A549 (cell line): ENCODE data around the gene TOE1. TPM values are rescaled to one million over a fixed set of nuclear protein-coding genes. Genes with fewer than 3 reads are reported as not detected.

Experiments
- ATAC-seq, 2 experiments: fragments of 200-7000 bp in 1 of 2; fragments of >200 bp in 1 of 2; cut with Nextera tagmentation in 1 of 2; cut with Tn5 transposase in 1 of 2; 3 replicates each; pipeline versions ENCODE4 v1.8.0 to v1.9.1; 2018 to 2020; ENCODE audit warnings: mild to moderate bottlenecking in 1 of 2, moderate library complexity in 1 of 2
- CTCF ChIA-PET: fragments of 300-600 bp; sonication (Branson Sonifier 250); formaldehyde crosslinking; extraction: SDS; loops from one replicate; lab custom pipeline; 2021; ENCODE audit warnings: antibody characterized with exemption, inconsistent platforms; lab: Yijun Ruan, JAX
- POLR2A ChIA-PET: fragments of 350-600 bp; formaldehyde crosslinking; extraction: SDS; loops from one replicate; lab custom pipeline; 2021; ENCODE audit warnings: antibody characterized with exemption, inconsistent platforms; lab: Yijun Ruan, JAX
- DNase-seq, 2 experiments: peaks; one replicate each; pipeline versions ENCODE4 v3.0.0 to v3.0.0-alpha.2; 2011 to 2016; ENCODE audit warnings: low read depth in 1 of 2, low spot score in 1 of 2
- FAIRE-seq: peaks from 2 replicates; lab custom pipeline; 2011; peaks lifted over from hg19 to GRCh38; lab: Jason Lieb, UNC
- H3K27ac ChIP-seq, 2 experiments: fragments of >200 bp; sonication (Bioruptor Twin); formaldehyde crosslinking; 3 replicates each; pipeline ENCODE4 v1.5.1; 2016 to 2017
- H3K4me1 ChIP-seq: fragments of >200 bp; sonication (Bioruptor Twin); formaldehyde crosslinking; 3 replicates; pipeline ENCODE4 v1.6.1; 2016
- H3K4me2 ChIP-seq: fragments of >200 bp; sonication (Bioruptor Twin); formaldehyde crosslinking; 3 replicates; pipeline ENCODE4 v1.6.1; 2016
- H3K4me3 ChIP-seq: fragments of >200 bp; sonication (Bioruptor Twin); formaldehyde crosslinking; 3 replicates; pipeline ENCODE4 v1.5.1; 2016
- H3K9me3 ChIP-seq: fragments of >200 bp; sonication (Bioruptor Twin); formaldehyde crosslinking; 3 replicates; pipeline ENCODE4 v1.6.1; 2016
- ATOH8 ChIP-seq: fragments of 250-450 bp; sonication (Bioruptor Pico); IDR thresholded peaks from 2 replicates; pipeline ENCODE4 v1.5.0; 2020; ENCODE audit warnings: low read depth, mild to moderate bottlenecking, moderate library complexity
- BCL3 ChIP-seq: fragments of >200 bp; sonication (Bioruptor Twin); formaldehyde crosslinking; IDR thresholded peaks from 3 replicates; pipeline ENCODE4 v1.6.1; 2016
- CBX2 ChIP-seq: fragments of 200-600 bp; sonication (generic); IDR thresholded peaks from 2 replicates; pipeline ENCODE4 v1.6.1; 2016; ENCODE audit warnings: low read depth, mild to moderate bottlenecking, borderline replicate concordance
- CEBPB ChIP-seq, 2 experiments: fragments of >200 bp in 1 of 2; sonication (Bioruptor Twin) in 1 of 2; formaldehyde crosslinking in 1 of 2; IDR thresholded peaks; 2 replicates each; pipeline ENCODE4 v1.6.1; 2012 to 2016
- CHD4 ChIP-seq: fragments of 200-600 bp; sonication (generic); IDR thresholded peaks from 2 replicates; pipeline ENCODE4 v1.6.1; 2016; ENCODE audit warnings: antibody characterized with exemption, mild to moderate bottlenecking, borderline replicate concordance
- CTCF ChIP-seq: fragments of >200 bp; sonication (Bioruptor Twin); formaldehyde crosslinking; IDR thresholded peaks from 3 replicates; pipeline ENCODE4 v1.5.1; 2016
- FOSL2 ChIP-seq, 2 experiments: fragments of 450-650 bp in 1 of 2; fragments of >200 bp in 1 of 2; sonication (Bioruptor Twin) in 1 of 2; formaldehyde crosslinking; IDR thresholded peaks; 2 replicates each; pipeline versions ENCODE4 v1.5.0 to v1.6.1; 2016 to 2020; ENCODE audit warnings: mild to moderate bottlenecking in 1 of 2, moderate library complexity in 1 of 2
- FOXS1 ChIP-seq: fragments of 250-450 bp; sonication (Bioruptor Pico); IDR thresholded peaks from 2 replicates; pipeline ENCODE4 v1.5.0; 2020; ENCODE audit warnings: mild to moderate bottlenecking, moderate library complexity
- GATA3 ChIP-seq: IDR thresholded peaks from 2 replicates; pipeline ENCODE4 v1.6.1; 2012; ENCODE audit warnings: borderline replicate concordance
- HMGXB4 ChIP-seq: fragments of 250-450 bp; sonication (Bioruptor Pico); IDR thresholded peaks from 2 replicates; pipeline ENCODE4 v1.5.0; 2021; ENCODE audit warnings: mild to moderate bottlenecking, moderate library complexity, borderline replicate concordance
- MAFK ChIP-seq: fragments of 450-650 bp; IDR thresholded peaks from 2 replicates; pipeline ENCODE4 v1.6.1; 2014; ENCODE audit not compliant: partially characterized antibody
- MYC ChIP-seq: IDR thresholded peaks from 2 replicates; pipeline ENCODE4 v1.6.1; 2012; ENCODE audit warnings: mild to moderate bottlenecking, inconsistent platforms, low read length, improper control_type of control experiment, borderline replicate concordance
- NPAS2 ChIP-seq: fragments of 250-450 bp; sonication (Bioruptor Pico); IDR thresholded peaks from 2 replicates; pipeline ENCODE4 v1.8.0; 2022; ENCODE audit warnings: mild to moderate bottlenecking, moderate library complexity, borderline replicate concordance
- PHF8 ChIP-seq: fragments of 200-600 bp; sonication (generic); IDR thresholded peaks from 2 replicates; pipeline ENCODE4 v1.6.1; 2016; ENCODE audit warnings: low read depth, mild to moderate bottlenecking, antibody characterized with exemption, moderate library complexity, borderline replicate concordance
- RAD21 ChIP-seq, 2 experiments: fragments of >200 bp in 1 of 2; sonication (Bioruptor Twin) in 1 of 2; formaldehyde crosslinking in 1 of 2; IDR thresholded peaks in 1 of 2; conservative IDR thresholded peaks in 1 of 2; 2 replicates in 1 of 2; 3 replicates in 1 of 2; pipeline ENCODE4 v1.6.1; 2012 to 2018; ENCODE audit warnings: inconsistent platforms in 1 of 2
- RNF2 ChIP-seq: fragments of 200-600 bp; sonication (generic); IDR thresholded peaks from 2 replicates; pipeline ENCODE4 v1.6.1; 2016; ENCODE audit warnings: low read depth, mild to moderate bottlenecking, antibody characterized with exemption, moderate library complexity, borderline replicate concordance
- SMC3 ChIP-seq: fragments of >200 bp; sonication (Bioruptor Twin); formaldehyde crosslinking; IDR thresholded peaks from 3 replicates; pipeline ENCODE4 v1.6.1; 2018; ENCODE audit warnings: inconsistent platforms
- TFCP2L1 ChIP-seq: fragments of 250-450 bp; sonication (Bioruptor Pico); IDR thresholded peaks from 2 replicates; pipeline ENCODE4 v1.5.0; 2021; ENCODE audit warnings: mild to moderate bottlenecking
- USF2 ChIP-seq: fragments of 450-650 bp; IDR thresholded peaks from 2 replicates; pipeline ENCODE4 v1.6.1; 2014; ENCODE audit warnings: antibody characterized with exemption
- WGBS: methylation state at CpG from one replicate; pipeline ENCODE4 v1.1.6; 2017; ENCODE audit errors: missing lambda C conversion rate; 5-methylcytosine and 5-hydroxymethylcytosine counted together
- polyA plus RNA-seq, 4 experiments: library from polyadenylated mRNA; depleted of rRNA in 3 of 4; stranded (reverse); fragments of >200 nt; fragmentation: RNase III in 1 of 4; extraction: RNeasy Plus Mini Kit Qiagen cat#74134 plus additional on column Dnase treatment in 1 of 4; gene quantifications; 2 replicates in 3 of 4; 3 replicates in 1 of 4; pipeline ENCODE4 v1.2.3, GENCODE V29; 2011 to 2017

Gene TOE1
- polyA plus RNA-seq, 2 of the 4 experiments (the other 2 are of a cell fraction) = 13.3 to 13.7 TPM

- Histone ChIP-seq H3K4me3 (no peak overlapping the region), H3K4me1 (peaks cover 7% of the 10 kb centered on the region), H3K4me2 (no peak overlapping the region), H3K9me3 (no peaks in the 10 kb centered on the region), H3K27ac (no peak overlapping the region)
- WGBS = 4% methylated on average over 4 of the region's 4 CpGs
- DNase-seq (peak; percentile 50 to 73), ATAC-seq (peak in 1 of 2 experiments; percentile 56; a peak in 3 of 6 replicates), FAIRE-seq (no peak)
- POLR2A ChIA-PET = interaction anchor here (1.0 kb wide), 1 partner anchor 286 kb away, joined by 4 read pairs; no protein-coding TSS in a partner anchor
- peak; percentile 80 for TF ChIP-seq CTCF
- no peak for TF ChIP-seq CHD4
- peak; percentile 88 to 90 for TF ChIP-seq RAD21 (conservative IDR thresholded peaks at IDR 0.05 in 1 of 2, IDR thresholded peaks at IDR 0.05 in 1 of 2)
- TF ChIP-seq RNF2 = no peak
- peak; percentile 78 for TF ChIP-seq SMC3
- CTCF ChIA-PET = interaction anchor here (0.5 to 17.3 kb wide), 25 partner anchors 8 to 507 kb away, joined by 3 to 488 read pairs (median 3); partner anchors contain the start of genes EIF2B3, HECTD3 and UROD
These were observed 39.8 kb upstream of the TOE1 start for GRCh38 chr1:45299981-45300668.

GRCh38 chr1:45300669-45300997, 39.3 kb upstream of the TOE1 start:
- DNase-seq = no peak
- 22% methylated on average over 2 of the region's 2 CpGs for WGBS
- TF ChIP-seq FOSL2 (IDR thresholded peaks at IDR 0.05) (no peak), FOSL2 (CRISPR knock-in tag; IDR thresholded peaks at IDR 0.05) (no peak), CEBPB (IDR thresholded peaks at IDR 0.05) (no peak), USF2 (no peak), GATA3 (no peak), NPAS2 (no peak), ATOH8 (CRISPR knock-in tag) (no peak), MYC (no peak), RAD21 (conservative IDR thresholded peaks at IDR 0.05 in 1 of 2, IDR thresholded peaks at IDR 0.05 in 1 of 2) (no peak), MAFK (no peak), PHF8 (no peak), CBX2 (no peak)
- no peak for FAIRE-seq
- Histone ChIP-seq H3K4me2 (no peak overlapping the region), H3K4me1 (peaks cover 7% of the 10 kb centered on the region), H3K27ac (no peak overlapping the region), H3K9me3 (no peaks in the 10 kb centered on the region), H3K4me3 (no peak overlapping the region)
- ATAC-seq = no peak
- ChIA-PET POLR2A (interaction anchor here (1.0 kb wide), 1 partner anchor 286 kb away, joined by 4 read pairs; no protein-coding TSS in a partner anchor), CTCF (interaction anchor here (0.5 to 17.3 kb wide), 17 partner anchors 9 to 507 kb away, joined by 3 to 488 read pairs (median 3); partner anchors contain the start of genes HECTD3 and UROD)

- Histone ChIP-seq H3K27ac (peak overlapping the region; percentile 83 to 95), H3K4me2 (peak overlapping the region; percentile 81), H3K4me3 (peak overlapping the region; percentile 64), H3K4me1 (peaks cover 7% of the 10 kb centered on the region)
- CTCF ChIA-PET = interaction anchor here (0.6 to 17.3 kb wide), 8 partner anchors 11 to 498 kb away, joined by 3 to 488 read pairs (median 4); partner anchors contain the start of genes HECTD3 and UROD
- ATAC-seq (no peak), FAIRE-seq (no peak)
- POLR2A ChIA-PET = interaction anchor here (0.7 to 2.6 kb wide), 6 partner anchors 34 to 291 kb away, joined by 3 to 57 read pairs (median 6); partner anchors contain the start of genes HECTD3, PRDX1 and UROD
- TF ChIP-seq BCL3 = no peak
- TF ChIP-seq HMGXB4 (CRISPR knock-in tag) = no peak
- TF ChIP-seq RNF2 = no peak
- no peak for TF ChIP-seq SMC3
- TF ChIP-seq FOXS1 (CRISPR knock-in tag) = no peak
- TF ChIP-seq TFCP2L1 = no peak
- TF ChIP-seq, all 56 proteins: peak for 0
- no peak for DNase-seq
- H3K9me3 ChIP-seq = no peaks in the 10 kb centered on the region
- 93% methylated on average over 16 of the region's 16 CpGs for WGBS
These were observed 37.3 kb upstream of the TOE1 start for GRCh38 chr1:45302505-45303150.
